ENCODE data around the gene NFYA.

GRCh38 chr6:41119508-41119907, 46.7 kb downstream of the NFYA start:
- TF ChIP-seq CTCF (IDR thresholded peaks at IDR 0.05; ENCODE audit: insufficient read depth, low read depth, low read length) (no peak), EZH2 (IDR thresholded peaks at IDR 0.05; ENCODE audit: insufficient read depth, low read length) (no peak)

Measured in astrocyte (in vitro differentiated cells and primary cell).